ENCODE results near the gene MLLT6. TPM values are rescaled to one million over a fixed set of nuclear protein-coding genes. Genes with fewer than 3 reads are reported as not detected.
"Not testable (repeated sequence)": the region's sequence is repeated elsewhere in the genome, so short reads cannot be mapped to it uniquely, and the experiment has no call there.

MLLT6 gene
- total and polyA plus RNA-seq, 2 of the 4 experiments (the other 2 are of a cell fraction), result 7.2 to 21.2 TPM

- no peak overlapping the region for H3K23ac ChIP-seq (ENCODE audit: low read depth, low read length)
- H3K27ac ChIP-seq (ENCODE audit: insufficient read depth, low read length), result no peak overlapping the region
- WGBS, 2 experiments (ENCODE audit: extremely low coverage in 2 of 2, insufficient read length in 1 of 2), result 82% methylated on average over 9 of the region's 10 CpGs; no CpG with 5 or more reads in 1 of the 2 experiments
- in situ Hi-C loops (cut with MboI; ENCODE audit: low sequenced_read_pairs), result no loop called here
- peaks cover 28% of the 10 kb centered on the region for H3K36me3 ChIP-seq (ENCODE audit: control insufficient read depth, insufficient read depth, low read length)
- no peak overlapping the region for H2BK20ac ChIP-seq (ENCODE audit: low read depth, low read length)
- no peaks in the 10 kb centered on the region for H3K27me3 ChIP-seq (ENCODE audit: control insufficient read depth, insufficient read depth, low read length)
- 0 out of 2 replicates have a peak, but pooled peaks cover 11% of the 10 kb centered on the region for H3K9me1 ChIP-seq (ENCODE audit: insufficient read depth, low read length)
- intact Hi-C loops (cut with micrococcal nuclease), result no loop called here
- ChIA-PET POLR2A (ENCODE audit: unreplicated experiment) (no interaction called here), CTCF (no interaction called here)
- no peak overlapping the region for H3K4me3 ChIP-seq (ENCODE audit: insufficient read depth, low read depth, low read length)
- DNase-seq (no peak), ATAC-seq (ENCODE audit: low read depth) (no peak)
- H2AFZ ChIP-seq (replicated peaks; ENCODE audit: low read length, poor library complexity), result peak overlapping the region; percentile 32
- H4K20me1 ChIP-seq (ENCODE audit: insufficient read depth, low read length), result no peaks in the 10 kb centered on the region
- peaks cover 2% of the 10 kb centered on the region for H3K4me1 ChIP-seq (ENCODE audit: control insufficient read depth, insufficient read depth, low read length)
- H2AK5ac ChIP-seq (ENCODE audit: low read depth, low read length), result no peak overlapping the region
- no peak overlapping the region for H4K5ac ChIP-seq (ENCODE audit: low read depth, low read length)
- H3K18ac ChIP-seq (ENCODE audit: low read depth, low read length), result no peak overlapping the region
- H3K4me2 ChIP-seq (ENCODE audit: low read depth, low read length), result no peak overlapping the region
- no peak overlapping the region for H3K9ac ChIP-seq (ENCODE audit: low read depth, low read length)
- no peak overlapping the region for H2BK120ac ChIP-seq (ENCODE audit: low read depth, low read length)
- no peak overlapping the region for H4K91ac ChIP-seq (ENCODE audit: insufficient read depth, low read depth, low read length)
- no peak overlapping the region for H4K8ac ChIP-seq (ENCODE audit: low read depth in 2 of 2, low read length in 2 of 2)
- TF ChIP-seq CHD1 (IDR thresholded peaks at IDR 0.05; ENCODE audit: low read depth, low read length) (no peak), USF2 (IDR thresholded peaks at IDR 0.05; ENCODE audit: low read depth, low read length) (no peak)
- no TSS peak for BruUV-seq (replicated peaks)
- dilution Hi-C loops (cut with HindIII; ENCODE audit: low sequenced_read_pairs, unreplicated experiment), result no loop called here
- H3K9me3 ChIP-seq (ENCODE audit: control insufficient read depth, insufficient read depth, low read length), result no peaks in the 10 kb centered on the region
- H3K4ac ChIP-seq (ENCODE audit: low read depth, low read length), result no peak overlapping the region
- H3K79me1 ChIP-seq (ENCODE audit: low read depth in 1 of 2, low read length in 2 of 2), result peaks cover 4 to 8% of the 10 kb centered on the region in 2 experiments; a peak in 1 of 4 replicates
- no peak overlapping the region for H2BK5ac ChIP-seq (ENCODE audit: low read depth, low read length, poor library complexity, severe bottlenecking)
- H2AK9ac ChIP-seq (replicated peaks; ENCODE audit: low read depth, low read length, poor library complexity), result no peak overlapping the region
- no peak overlapping the region for H3K56ac ChIP-seq (ENCODE audit: extremely low read depth, insufficient read depth, low read length)
- no peak overlapping the region for H3K14ac ChIP-seq (replicated peaks; ENCODE audit: low read depth, low read length)
- H2BK15ac ChIP-seq (ENCODE audit: low read depth, low read length), result no peak overlapping the region
Observed at GRCh38 chr17:38725066-38725465, 20.0 kb downstream of the MLLT6 start.

- H3K9ac ChIP-seq (ENCODE audit: low read depth, low read length); H3K4me3 ChIP-seq (ENCODE audit: insufficient read depth, low read depth, low read length); POLR2A ChIA-PET (ENCODE audit: unreplicated experiment); H3K27ac ChIP-seq (ENCODE audit: insufficient read depth, low read length); H3K18ac ChIP-seq (ENCODE audit: low read depth, low read length); dilution Hi-C loops (cut with HindIII; ENCODE audit: low sequenced_read_pairs, unreplicated experiment); H2BK5ac ChIP-seq (ENCODE audit: low read depth, low read length, poor library complexity, severe bottlenecking); H4K91ac ChIP-seq (ENCODE audit: insufficient read depth, low read depth, low read length); H2BK20ac ChIP-seq (ENCODE audit: low read depth, low read length); intact Hi-C loops (cut with micrococcal nuclease); H2BK120ac ChIP-seq (ENCODE audit: low read depth, low read length); H4K8ac ChIP-seq (ENCODE audit: low read depth in 2 of 2, low read length in 2 of 2); H3K27me3 ChIP-seq (ENCODE audit: control insufficient read depth, insufficient read depth, low read length); H3K14ac ChIP-seq (replicated peaks; ENCODE audit: low read depth, low read length); H4K5ac ChIP-seq (ENCODE audit: low read depth, low read length); H3K4me1 ChIP-seq (ENCODE audit: control insufficient read depth, insufficient read depth, low read length); H2AK9ac ChIP-seq (replicated peaks; ENCODE audit: low read depth, low read length, poor library complexity); H3K9me3 ChIP-seq (ENCODE audit: control insufficient read depth, insufficient read depth, low read length); BruUV-seq (replicated peaks); DNase-seq; H3K56ac ChIP-seq (ENCODE audit: extremely low read depth, insufficient read depth, low read length); ATAC-seq (ENCODE audit: low read depth); H2AK5ac ChIP-seq (ENCODE audit: low read depth, low read length); CTCF ChIA-PET; H4K20me1 ChIP-seq (ENCODE audit: insufficient read depth, low read length); H3K23ac ChIP-seq (ENCODE audit: low read depth, low read length); H2AFZ ChIP-seq (replicated peaks; ENCODE audit: low read length, poor library complexity); H3K4me2 ChIP-seq (ENCODE audit: low read depth, low read length); in situ Hi-C loops (cut with MboI; ENCODE audit: low sequenced_read_pairs); H2BK15ac ChIP-seq (ENCODE audit: low read depth, low read length); H3K4ac ChIP-seq (ENCODE audit: low read depth, low read length): not testable (repeated sequence)
- no CpG with 5 or more reads among the region's 8 CpGs for WGBS, 2 experiments (ENCODE audit: extremely low coverage in 2 of 2, insufficient read length in 1 of 2)
- H3K79me1 ChIP-seq (ENCODE audit: low read depth in 1 of 2, low read length in 2 of 2), result peaks cover 7 to 17% of the 10 kb centered on the region in 2 experiments; a peak in 3 of 4 replicates
- peaks cover 22% of the 10 kb centered on the region for H3K36me3 ChIP-seq (ENCODE audit: control insufficient read depth, insufficient read depth, low read length)
- H3K9me1 ChIP-seq (ENCODE audit: insufficient read depth, low read length), result 0 out of 2 replicates have a peak, but pooled peaks cover 11% of the 10 kb centered on the region
Observed at GRCh38 chr17:38726145-38726544, 21.1 kb downstream of the MLLT6 start.
